HCEC 1CT (cell line): Measurements from ENCODE around the gene PDE5A.
A peak's percentile ranks its signal among the peaks of the same experiment; 100 is the strongest.
"Not testable (repeated sequence)": the region's sequence is repeated elsewhere in the genome, so short reads cannot be mapped to it uniquely, and the experiment has no call there.

Source experiments
- DNase-seq: peaks from one replicate; pipeline ENCODE4 v3.0.0-alpha.2; 2017

PDE5A gene

DNA sequence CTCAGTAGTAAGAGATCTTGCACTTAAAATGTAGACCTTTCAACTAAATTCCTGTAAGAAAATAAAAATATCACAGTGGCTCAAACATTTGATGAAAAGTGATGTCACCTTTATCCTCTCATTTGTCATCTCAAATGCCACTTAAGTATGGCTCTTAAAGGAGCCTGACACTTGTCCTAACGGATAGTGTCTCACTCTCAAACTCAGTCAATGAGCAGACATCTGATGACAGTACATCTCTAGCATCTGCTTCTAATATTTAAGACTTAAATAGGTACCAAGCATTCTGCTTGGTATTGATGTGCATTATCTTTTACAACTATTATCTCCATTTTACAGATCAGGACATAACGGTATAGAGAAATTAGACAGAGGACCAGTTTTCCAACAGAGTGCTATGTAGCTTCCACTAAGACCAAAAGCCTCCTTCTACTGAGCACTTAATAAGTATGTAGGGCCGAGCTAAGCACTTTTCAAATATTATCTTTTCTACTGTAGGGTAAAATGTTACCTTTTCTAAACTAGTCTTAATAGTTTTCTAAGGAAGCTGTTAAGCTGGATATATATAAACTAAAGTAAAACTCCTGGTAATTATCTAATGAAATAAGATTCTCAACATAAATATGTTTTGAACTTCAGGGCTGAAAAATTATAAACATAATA lies 110.2 kb downstream of the PDE5A start:
- DNase-seq, result no peak

DNA sequence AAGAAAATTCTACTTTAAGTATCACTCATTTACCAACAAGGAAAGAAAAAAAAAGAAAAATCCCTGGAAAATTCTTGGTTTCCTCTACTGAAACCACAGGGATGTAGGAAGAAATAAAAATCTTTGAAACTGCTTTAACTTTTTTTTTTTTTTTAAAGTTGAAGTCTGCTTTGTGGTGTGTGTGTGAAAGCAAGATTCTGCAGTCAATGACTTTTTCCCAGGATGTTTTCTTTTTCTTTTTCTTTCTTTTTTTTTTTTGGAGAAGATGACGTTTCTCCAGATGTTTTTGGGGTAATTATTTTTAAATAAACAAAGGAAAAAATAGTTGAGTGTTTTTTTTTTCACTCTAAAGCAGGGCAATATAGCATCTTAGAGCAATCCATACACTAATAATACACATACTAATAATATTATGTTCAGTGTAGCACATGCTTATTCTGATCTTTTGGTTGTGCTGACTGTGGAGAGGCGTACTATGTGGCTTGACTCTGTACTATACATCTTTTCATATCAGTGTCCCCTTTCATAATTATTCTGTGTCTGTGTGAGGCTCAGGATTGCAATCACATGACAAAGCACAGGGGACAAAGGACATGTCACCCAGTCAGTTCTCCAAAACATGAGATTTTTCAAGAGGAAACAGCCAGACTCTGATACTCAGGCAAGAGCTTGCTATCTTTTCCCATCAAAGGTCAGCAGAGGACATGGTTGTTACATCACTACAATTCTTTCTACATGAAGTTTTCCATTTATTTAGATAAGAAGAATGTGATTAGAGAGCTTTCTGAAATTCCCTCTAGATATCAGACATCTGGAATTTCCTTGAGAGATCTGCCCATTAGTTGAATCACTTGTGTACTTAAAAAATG lies 111.0 kb downstream of the PDE5A start:
- DNase-seq, result peak; percentile 54

DNA sequence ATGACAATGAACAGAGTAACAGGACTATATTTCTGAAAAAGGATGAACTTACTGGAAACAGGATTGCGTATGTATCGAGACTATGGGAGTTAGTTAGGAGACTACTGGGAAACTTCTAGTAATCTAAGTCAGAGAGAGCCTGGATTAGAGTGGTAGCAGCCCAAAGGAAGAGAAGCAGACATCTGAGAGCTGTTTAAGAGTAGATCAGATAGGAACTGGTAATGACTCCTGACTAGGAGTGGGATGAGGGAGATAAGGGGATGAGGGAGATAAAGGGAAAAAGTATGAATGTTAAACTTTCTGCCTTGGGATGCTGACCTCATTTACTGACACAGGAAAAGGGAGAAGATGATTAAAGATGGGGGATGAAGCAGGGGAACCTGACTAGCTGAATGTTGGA lies 116.2 kb downstream of the PDE5A start:
- no peak for DNase-seq

DNA sequence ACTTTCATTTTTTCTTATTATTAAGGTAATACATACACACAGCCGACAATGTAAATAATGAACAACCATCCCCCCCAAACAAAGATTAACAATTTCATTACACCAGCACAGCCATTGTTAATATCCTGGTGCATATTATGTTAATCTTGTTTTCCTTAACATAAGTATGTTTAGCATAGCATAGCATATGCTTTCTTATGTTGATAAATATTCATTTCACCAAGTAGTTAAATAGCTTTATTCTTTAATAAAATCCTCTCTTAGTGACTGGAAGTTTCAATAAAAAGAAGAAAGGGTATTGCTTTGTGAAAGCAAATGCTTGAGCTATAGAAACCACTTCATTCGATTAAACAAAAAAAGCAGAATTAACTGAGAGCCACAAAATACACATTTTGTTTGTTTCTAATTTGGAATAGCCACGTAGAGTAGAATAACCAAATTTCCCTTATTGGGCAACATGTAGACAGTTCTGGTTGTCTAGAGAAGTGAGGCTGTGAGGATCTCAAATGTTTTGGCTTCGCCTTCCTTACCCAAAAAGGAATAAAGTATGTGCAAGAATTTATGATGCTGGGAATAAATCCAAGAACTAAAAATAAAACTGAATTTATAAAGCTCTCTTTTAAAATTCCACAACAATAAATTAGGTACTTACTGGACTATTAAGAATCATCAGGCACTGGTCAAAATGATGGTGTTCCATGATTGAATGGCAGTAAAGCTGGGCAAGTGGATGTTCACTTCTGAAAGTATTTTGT lies 118.0 kb downstream of the PDE5A start:
- no peak for DNase-seq

DNA sequence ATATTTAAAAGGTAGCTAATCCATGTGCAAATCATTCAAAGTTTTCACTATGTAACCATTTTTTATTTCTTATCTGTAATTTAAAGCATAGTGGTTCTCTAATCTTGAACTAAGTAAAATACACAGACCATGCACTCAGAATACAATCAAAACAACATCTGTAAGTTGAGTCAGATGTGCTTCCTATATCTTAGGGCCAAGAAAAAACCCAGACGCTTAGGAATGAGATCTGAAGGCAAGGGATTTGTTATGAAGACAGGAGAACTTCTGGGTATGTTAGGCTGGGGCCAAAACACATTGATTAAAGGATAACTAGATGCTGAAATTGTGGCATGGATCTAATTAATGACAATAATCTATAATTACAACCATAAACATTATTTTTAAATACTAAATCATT lies 120.3 kb downstream of the PDE5A start:
- no peak for DNase-seq

DNA sequence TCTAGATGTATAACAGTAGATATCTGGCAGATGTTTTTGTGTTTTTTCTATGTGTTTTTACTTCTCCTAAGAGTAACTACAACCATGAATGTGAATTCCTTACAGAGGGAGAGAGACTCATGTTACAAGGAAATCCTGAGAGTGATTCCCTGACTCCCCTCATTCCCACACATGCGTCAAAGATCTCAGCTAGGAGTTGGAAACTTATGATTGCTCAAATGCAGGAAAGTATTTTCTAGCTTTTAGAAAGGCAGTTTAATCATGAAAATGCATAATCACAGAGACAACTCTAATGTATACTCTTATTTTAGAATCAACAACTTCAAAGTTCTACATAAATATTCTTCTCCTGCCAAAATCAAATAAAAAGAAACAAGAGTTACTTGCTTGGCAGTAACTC lies 121.8 kb downstream of the PDE5A start:
- DNase-seq, result no peak

DNA sequence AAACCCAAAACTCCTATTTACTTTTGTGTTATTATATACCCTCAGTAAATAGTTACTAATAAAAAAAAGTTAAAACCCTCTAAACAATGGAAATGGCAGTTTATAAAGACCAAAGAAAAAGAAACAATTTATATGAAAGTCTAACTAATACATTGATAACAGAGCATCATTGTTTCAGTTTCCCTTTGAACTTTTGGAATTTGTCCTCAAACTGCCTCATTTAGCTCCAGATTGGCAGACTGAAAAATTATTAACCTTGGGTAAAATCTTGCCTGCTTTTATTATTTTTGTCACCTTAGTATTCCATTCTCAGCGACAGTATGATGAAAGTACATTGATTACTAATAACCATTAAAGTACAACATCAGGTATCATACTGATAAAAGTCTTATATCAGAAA lies 124.0 kb downstream of the PDE5A start:
- no peak for DNase-seq

DNA sequence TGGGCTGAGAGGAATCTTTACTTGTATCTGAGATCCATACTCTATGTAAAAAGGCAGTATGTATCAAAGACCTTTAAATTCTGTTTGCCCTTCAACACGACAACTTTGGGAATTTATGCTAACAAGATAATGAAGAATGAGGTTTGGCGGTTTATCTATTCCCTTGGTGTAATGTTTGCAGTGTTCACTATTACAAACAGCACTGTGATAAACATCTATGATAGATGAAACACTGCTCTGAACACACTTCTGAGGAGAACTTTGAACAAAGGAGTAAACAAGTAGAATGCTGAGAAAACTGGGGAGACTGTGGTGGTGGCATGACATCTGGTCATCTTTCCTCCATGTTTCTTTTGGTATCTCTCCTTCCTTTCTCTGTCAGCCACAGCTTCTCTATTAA lies 126.9 kb downstream of the PDE5A start:
- no peak for DNase-seq

DNA sequence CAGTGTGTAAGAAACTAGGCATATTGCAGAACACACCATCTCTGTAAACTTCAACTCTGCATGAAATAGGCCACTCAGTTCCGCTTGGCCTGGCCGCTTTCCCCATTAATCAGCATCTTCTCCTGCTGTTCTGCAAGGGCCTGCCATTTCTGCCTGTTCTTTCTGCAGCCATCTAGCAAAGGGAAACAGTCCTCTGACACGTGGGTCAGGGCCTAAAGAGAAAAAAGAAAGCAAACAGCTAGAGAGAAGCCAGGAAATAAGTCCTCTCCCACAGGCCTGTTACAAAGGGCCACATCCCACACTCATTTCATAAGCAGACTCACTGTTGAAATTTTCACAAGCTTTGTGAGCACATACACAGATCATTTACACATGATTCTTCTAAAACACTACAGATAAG lies 130.1 kb downstream of the PDE5A start:
- DNase-seq, result no peak

DNA sequence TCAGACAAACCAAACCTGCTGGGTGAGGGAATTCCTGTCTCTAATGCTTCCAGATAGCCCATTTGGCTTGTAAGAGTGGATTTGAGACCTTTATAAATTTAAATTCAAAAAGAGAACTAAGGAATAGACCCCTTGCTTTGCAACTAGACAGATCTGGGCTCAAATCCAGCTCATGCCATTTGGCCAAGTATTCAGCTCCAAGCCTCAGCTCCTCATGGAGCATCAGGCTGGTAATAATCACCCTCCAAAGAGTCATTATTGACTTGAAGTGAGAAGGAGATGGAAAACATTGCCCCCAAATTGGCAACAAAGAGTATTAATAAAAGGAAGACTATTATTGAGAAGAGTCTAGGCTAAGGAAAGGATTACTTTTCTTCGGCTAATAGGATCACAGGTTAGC lies 134.7 kb downstream of the PDE5A start:
- no peak for DNase-seq

DNA sequence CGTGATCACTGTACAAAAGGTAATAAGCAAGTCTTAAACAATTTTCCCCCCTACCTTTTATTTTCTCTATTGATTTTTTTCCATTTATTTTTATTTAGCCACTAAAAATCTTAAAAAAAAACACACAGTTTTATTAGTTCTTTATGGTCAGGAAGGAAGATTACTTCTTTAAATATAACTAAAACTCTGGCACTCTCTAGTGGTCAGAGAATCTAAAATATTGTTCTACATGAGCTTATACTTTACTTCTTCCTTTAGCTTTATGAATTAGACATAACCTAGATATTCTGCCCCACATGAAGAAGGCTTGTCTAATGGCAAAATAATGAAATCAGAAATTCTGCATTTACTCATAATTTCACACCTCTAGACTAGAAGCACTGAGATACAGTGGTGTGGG lies 135.2 kb downstream of the PDE5A start:
- DNase-seq, result no peak

DNA sequence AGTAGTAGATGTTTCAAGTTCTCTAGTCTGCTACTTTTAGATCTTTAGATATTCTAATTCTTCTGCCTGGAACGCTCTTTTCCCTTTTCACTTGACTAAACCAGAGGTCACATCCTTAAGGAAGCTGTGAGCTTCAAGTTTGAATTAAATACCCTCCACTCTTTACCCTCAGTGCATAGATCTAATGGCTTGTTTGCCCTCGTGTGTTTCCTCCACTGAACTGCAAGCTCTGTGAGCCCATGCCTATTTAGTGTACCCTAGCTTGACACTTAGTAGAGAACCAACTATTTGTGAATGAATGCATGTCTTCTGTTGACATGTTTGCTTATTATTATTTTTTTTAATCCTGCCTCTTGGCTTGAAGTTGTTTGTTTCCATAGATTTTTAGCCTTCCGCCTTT lies 138.3 kb downstream of the PDE5A start:
- peak; percentile 15 for DNase-seq

DNA sequence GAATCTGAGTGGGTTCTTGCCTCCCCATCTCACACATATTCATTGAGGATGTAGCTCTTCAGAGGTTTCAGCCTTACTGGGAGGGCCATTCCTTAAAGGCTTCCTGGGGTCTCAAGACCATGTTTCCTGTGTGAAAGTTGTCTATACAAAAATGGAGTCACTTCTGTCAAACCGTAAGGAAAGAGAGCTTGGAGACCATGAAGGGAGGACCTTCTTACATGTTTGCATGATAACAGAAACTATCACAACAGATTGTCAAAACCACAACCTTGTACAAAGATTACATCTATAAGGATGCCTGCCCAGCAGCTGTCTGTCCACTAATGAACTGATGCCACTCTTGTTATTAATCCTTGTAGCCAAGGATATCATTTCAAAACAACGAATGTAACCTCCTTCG lies 139.3 kb downstream of the PDE5A start:
- no peak for DNase-seq

DNA sequence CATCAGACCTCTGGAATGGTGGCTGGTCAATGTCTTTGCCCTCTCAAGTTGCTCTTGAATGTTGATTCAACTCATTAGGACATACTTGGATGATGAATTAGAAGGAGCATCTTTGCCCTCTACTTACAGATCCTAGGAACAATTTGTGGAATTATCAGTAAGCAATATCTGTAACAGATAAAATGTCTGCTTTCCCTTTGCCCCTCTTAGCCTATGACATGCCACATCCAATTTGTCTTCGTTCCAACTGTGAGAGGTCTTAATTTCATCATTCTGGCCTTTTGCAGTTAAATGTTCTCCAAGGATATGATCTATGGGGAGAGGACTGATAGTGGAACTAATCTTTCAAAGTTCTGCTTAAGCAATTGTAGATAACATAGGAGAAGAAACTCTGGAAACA lies 148.3 kb downstream of the PDE5A start:
- DNase-seq, result no peak

DNA sequence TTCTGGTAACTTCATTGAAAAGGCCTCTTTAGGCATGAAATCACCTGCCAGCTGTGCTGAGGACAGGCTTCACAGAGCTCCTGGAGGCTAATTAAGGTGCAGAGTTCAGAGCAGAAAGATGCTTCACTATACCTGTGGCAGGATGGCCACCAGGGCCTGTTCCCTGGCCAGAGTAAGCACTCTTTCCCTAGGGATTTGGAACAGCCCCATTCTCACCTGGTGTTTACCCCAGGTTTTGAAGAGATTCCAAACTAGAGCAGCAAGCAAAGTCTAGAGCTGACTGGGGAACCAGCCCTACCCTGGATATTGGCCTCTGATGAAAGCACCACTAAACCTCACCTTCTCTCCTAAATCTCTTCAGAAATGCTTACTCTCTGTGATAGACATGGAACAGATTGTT lies 148.8 kb downstream of the PDE5A start:
- no peak for DNase-seq

DNA sequence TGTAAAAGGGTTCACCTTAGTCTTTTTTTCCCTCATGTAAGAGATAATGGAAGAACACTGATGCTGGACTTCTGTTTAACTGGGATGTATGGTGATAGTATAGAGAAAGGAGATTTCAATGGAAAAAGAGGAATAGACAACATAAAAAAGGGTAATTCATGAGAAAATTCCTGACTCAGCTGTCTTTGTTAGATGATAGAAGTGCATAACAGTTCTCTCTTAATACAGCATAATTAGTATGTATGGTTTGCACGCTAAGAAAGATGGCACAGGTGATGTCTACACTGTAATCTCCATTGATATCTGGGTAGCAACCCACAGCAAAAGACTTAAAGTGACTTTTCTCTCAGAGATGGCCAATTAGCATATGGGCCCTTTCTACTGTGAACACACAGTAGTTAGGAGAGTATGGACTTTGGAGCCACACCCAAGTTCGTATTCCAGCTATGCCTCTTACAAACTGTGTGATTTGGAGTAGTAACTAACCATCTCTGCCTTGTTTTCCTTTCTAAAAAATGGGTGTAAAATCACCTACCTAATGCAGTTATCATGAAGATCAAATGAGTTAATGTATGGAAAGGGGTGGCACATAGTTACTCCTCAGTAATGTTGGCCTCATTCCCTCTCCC lies 149.3 kb downstream of the PDE5A start:
- no peak for DNase-seq

DNA sequence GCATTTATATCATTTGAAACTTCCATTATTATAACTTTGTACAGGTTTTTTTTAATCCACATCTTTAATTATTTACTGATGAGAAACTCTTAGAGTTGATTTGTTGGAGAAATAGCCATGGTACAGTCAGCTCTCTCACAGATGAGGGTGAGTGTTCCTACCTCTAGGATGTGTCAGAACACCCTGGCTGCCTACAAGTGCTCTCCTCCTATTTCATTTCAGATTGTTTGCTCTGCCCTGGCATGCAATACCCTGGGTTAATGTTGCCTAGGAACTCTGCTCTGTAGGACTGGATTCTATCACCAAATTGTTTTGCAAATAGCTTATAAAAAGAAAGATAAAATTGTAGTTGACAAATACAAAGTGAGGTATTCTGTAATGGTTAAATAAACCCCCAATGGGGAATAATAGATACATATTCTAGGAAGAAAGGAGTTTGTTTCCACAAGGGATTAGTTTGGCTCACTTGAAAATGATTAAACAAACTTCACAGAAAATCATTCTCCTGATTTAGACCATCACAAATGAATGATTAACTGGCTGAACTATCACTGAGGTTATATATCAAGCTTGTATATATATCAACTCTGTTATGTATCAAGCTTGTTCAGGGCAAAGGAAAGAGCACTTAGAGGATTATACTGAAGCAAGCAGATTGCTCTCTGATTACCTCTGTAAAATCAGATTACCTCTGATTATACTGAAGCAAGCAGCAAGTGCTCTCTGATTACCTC lies 150.0 kb downstream of the PDE5A start:
- no peak for DNase-seq

DNA sequence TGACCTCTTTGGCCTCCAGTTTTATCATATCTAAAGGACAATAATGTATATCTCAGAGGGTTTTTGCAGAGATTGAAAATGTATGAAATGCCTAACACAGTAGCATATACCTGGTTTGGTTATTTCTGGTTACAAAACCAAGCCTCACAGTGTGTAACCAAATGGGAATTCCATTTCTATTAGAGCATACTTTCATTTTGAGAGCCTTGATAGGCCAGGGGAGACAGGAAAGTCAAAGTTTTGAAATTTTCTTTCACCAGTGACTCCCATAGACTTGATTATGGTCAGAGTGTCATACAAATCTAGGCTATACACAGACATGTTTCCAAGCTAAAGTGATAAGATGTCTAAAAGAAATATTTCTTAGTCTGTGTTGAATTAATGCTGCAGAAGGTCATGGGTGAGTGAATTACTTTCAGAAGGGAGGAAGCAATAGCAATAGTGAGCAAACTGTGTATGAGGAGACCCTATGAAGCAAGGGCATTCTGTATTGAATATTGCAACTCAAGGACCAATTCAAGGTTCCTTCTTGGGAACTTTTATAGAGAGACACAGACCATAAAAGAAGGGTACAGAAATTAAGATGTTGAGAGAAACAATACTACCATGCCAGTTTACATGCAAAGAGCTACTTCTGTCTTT lies 151.1 kb downstream of the PDE5A start:
- no peak for DNase-seq

DNA sequence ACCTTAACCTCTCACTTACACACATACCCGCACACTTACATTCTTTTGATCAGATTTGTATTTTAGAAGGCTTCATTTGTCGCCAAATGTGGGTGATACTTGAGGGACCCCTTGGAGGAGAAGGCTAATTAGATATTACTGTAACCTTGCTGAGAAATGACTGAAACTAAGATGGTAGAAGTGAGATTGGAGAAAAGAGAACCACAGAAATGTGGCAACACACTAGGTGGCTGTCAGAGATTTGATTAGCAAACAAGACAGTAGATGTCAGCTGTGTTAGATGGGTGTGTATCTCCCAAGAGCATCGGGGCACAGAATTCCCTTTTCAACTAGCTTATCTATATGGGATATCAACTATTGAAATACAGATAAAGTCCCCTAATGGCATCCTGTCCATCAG lies 157.3 kb downstream of the PDE5A start:
- no peak for DNase-seq

DNA sequence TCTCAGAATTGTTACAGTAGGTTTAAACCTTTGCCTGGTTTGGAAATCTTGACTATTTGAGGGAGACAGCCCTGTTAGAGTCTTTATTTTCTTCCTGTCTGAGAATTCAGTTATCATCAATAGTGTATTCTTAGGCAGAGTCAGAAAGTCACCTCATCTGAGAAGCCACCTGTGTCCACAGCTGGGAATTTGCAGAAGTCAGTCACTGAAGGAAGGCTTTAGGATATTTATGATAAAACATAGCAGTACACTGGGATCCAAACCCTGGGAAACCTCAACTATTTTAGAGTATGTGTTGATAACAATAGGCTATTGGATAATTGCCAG lies 157.9 kb downstream of the PDE5A start:
- DNase-seq, result not testable (repeated sequence)

DNA sequence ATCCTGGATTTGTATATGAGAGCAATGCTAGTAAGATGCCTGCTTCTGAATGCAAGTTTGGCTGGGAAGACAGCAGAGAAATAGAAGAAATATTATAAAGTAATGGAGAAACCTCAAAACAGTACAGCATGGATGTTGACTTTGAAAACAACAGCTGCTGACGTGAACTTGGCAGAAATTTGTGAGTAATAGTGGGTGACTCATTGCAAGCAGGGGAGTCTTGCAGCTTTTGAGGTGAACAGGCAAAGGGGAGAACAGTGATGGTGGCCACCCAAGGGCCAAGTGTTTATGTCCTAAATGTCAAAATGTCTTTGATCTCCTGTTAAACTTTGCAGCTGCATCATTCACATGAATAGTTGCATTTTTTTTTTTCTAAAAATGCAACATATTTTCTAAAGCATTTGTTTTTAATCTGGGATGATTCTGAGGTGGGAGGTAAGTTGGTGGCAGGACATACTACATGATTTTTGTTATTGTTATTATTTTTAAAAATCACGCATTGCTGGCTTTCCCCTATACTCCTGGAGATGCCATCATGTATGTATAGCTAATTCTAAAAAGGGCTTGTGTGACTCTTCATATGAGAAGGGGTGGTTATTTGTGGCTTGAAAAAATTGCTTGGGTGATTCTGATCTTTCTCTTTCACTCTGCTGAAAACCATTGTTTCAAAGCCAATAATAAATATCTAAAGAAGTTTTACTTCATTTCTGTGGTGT lies 158.4 kb downstream of the PDE5A start:
- peak; percentile 43 for DNase-seq

DNA sequence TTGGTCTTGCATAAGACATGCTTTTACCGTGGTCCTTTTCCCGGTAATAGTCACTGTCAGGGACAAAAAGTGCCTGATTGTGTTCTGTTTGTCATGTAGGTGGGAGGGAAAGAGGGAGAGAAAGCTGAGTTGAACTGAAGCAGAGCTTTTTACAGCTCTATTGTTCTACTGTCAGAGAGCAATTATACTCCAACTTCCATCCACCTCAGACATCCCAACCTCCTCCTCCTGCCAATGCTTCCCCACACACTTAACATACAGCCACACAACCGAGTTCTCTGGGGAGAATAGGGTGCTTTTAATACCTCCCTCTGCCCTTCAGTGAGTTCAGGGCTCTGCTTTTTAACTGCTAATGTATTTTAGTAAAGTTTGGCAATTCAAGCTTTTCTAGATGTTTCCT lies 159.6 kb downstream of the PDE5A start:
- not testable (repeated sequence) for DNase-seq
